HFF-Myc (cell line): ENCODE results near the gene GLS.
"Not testable (repeated sequence)": the region's sequence is repeated elsewhere in the genome, so short reads cannot be mapped to it uniquely, and the experiment has no call there.

ENCODE experiments used
- DNase-seq: peaks from one replicate; pipeline ENCODE4 v3.0.0-alpha.2; 2011; ENCODE audit warnings: low read depth; ENCODE audit errors: extremely low read depth
- H3K4me3 ChIP-seq: replicated peaks from 2 replicates; pipeline ENCODE4 v1.5.1; 2011; ENCODE audit warnings: low read depth, mild to moderate bottlenecking, control low read depth, low read length
- TF ChIP-seq, protein P1 (sequence below): IDR thresholded peaks from 2 replicates; pipeline ENCODE4 v1.5.1; 2012; ENCODE audit warnings: mild to moderate bottlenecking, low read depth, low read length, control low read depth; ENCODE audit errors: missing control alignments

GLS gene

GRCh38 chr2:190986221-190986953 lies 105.8 kb downstream of the GLS start:
- H3K4me3 ChIP-seq: no peak overlapping the region
- TF ChIP-seq, protein P1, sequence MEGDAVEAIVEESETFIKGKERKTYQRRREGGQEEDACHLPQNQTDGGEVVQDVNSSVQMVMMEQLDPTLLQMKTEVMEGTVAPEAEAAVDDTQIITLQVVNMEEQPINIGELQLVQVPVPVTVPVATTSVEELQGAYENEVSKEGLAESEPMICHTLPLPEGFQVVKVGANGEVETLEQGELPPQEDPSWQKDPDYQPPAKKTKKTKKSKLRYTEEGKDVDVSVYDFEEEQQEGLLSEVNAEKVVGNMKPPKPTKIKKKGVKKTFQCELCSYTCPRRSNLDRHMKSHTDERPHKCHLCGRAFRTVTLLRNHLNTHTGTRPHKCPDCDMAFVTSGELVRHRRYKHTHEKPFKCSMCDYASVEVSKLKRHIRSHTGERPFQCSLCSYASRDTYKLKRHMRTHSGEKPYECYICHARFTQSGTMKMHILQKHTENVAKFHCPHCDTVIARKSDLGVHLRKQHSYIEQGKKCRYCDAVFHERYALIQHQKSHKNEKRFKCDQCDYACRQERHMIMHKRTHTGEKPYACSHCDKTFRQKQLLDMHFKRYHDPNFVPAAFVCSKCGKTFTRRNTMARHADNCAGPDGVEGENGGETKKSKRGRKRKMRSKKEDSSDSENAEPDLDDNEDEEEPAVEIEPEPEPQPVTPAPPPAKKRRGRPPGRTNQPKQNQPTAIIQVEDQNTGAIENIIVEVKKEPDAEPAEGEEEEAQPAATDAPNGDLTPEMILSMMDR: no peak
- DNase-seq: no peak

DNA sequence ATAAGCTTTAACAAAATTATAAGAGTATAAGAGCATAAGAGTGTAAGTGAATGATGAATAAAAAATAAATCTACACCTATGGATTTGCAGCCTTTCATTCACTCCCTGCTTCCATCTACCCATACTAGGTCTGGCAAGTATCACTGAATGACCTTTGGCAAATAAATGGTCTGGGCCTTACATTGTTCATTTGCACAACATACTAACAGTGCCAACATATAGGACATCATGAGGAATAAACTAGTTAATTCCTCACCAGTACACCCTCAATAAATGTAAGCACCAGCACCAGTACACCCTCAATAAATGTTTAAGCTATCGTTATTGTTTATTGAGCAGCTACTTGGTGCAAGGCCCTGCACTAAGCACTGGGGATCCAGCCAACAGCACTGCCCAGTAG lies 106.5 kb downstream of the GLS start:
- H3K4me3 ChIP-seq: no peak overlapping the region
- DNase-seq: no peak

GRCh38 chr2:190987938-190988337 lies 107.3 kb downstream of the GLS start:
- H3K4me3 ChIP-seq: no peak overlapping the region
- no peak for DNase-seq
- TF ChIP-seq, protein P1: no peak

More for the DNA sequence above, 106.5 kb downstream of the GLS start:
- TF ChIP-seq, protein P1: no peak

- DNase-seq: no peak
- TF ChIP-seq, protein P1: no peak
- no peak overlapping the region for H3K4me3 ChIP-seq
Measured at GRCh38 chr2:190988910-190989309, 108.3 kb downstream of the GLS start.

DNA sequence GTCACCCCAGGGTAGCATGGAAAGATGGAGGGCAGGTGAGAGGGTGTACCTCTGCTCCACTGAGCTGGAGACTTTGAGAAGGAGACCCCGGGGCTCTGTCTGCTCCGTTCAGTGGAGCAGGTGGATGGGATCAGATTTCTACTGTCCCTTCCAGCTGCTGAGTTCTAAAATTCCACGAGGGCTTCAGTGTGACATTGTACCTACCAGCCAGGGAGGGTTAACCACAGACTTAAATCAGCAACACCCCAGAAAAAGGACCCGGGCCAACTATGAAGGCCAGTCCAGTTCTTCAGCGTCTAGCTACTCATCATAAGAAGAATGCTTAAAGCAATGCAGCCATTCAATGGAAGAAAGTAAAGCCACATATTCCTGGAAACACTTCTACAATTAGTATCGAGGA lies 109.5 kb downstream of the GLS start:
- no peak for DNase-seq
- TF ChIP-seq, protein P1: no peak
- no peak overlapping the region for H3K4me3 ChIP-seq

GRCh38 chr2:190993292-190993643 lies 112.6 kb downstream of the GLS start:
- TF ChIP-seq, protein P1: no peak
- DNase-seq: no peak

GRCh38 chr2:190994148-190994547 lies 113.5 kb downstream of the GLS start:
- no peak overlapping the region for H3K4me3 ChIP-seq
- TF ChIP-seq, protein P1: no peak
- no peak for DNase-seq

More at GRCh38 chr2:190993292-190993643, 112.6 kb downstream of the GLS start:
- H3K4me3 ChIP-seq: no peak overlapping the region

- H3K4me3 ChIP-seq, DNase-seq: not testable (repeated sequence)
Measured at GRCh38 chr2:190995315-190995714, 114.7 kb downstream of the GLS start.
